ENCODE results near the gene SLBP.

SLBP gene

DNA sequence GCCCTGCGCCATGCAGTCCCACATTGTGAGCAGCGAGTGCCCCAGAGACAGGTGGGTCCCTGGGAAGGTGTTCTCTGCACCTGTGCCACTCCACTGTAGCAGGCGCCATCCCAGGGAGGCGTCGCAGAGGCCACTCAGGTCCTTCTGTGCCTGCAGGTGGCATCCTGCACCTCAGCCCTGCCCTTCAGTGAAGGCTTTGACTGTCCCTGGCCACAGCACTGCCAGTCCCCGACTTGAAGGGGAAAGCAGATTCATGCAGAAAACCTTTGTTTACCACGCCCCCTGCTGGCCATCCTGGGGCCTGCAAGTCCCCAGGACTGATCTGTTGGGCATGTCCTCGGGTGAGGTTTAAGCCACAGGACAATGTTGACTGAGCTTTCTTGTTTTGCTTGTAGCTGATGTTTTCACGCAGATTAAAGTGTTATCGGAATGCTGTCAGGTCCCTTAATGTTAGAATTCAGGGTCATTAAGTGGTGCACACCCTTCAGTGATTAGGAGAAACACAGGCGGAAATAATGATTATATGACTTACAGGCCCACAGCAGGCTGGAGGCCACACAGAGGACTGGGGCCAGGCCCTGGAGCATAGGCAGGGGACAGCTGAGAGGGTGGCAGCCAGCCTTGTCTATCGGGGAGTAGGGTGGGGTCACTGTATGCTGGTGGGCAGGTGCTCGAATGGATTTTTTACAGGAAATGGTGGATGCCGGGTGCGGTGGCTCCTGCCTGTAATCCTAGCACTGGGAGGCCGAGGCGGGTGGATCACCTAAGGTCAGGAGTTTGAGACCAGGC lies 14.2 kb upstream of the SLBP start:
- DNase-seq = peak; percentile 57

- DNase-seq = no peak
These were observed 13.4 kb upstream of the SLBP start for GRCh38 chr4:1725521-1725920.

DNA sequence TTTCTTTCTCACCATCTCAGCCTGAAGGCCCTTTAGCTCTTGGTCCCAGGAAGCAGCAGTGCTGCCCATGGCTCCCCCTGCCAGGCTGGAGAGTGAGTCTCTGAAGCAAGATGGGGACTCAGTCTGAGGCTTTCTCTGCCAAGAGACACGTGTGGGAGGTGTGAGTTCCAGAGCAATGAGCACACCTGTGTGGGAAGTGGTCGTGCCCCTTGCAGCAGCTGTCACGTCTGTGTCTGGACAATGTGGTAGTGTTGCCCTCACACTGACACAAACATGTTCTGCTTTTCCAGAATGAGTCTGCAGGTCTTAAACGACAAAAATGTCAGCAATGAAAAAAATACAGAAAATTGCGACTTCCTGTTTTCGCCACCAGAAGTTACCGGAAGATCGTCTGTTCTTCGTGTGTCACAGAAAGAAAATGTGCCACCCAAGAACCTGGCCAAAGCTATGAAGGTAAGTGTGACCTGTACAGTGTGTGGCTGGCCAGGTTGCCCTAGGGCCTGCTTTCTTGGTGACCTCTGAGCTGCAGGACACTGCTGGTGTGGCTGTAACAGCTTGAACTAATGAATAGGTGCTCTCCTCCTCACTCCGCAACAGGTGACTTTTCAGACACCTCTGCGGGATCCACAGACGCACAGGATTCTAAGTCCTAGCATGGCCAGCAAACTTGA lies 11.1 kb upstream of the SLBP start:
- peak; percentile 72 for DNase-seq

DNA sequence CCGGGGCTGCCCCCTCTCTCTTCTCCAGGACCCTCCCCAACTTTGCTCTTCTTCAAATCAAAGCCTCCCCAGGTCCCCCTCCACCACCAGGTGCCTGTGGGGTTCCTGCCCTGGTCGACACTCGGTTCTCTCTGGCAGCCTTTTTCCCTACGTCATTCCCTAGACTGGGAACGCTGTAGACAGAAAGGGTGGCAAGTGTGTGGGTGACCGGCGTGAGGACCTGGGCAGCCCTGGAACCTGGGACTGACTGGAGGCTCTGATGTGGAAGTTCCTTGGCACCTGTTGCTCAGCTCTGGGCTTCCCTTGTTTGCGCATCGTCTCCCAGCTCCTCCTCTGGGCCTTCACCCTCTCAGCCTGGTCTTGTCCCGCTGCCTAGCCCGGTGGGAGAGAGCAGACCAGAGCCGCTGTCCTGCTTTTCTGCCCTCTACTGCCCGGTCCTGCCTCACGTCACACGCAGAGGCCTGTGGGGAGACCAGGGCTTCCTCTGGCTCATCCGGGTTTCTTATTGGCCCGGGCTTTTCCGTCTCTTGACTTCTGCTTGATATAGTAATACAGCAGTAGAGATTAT lies 10.5 kb upstream of the SLBP start:
- no peak for DNase-seq

DNA sequence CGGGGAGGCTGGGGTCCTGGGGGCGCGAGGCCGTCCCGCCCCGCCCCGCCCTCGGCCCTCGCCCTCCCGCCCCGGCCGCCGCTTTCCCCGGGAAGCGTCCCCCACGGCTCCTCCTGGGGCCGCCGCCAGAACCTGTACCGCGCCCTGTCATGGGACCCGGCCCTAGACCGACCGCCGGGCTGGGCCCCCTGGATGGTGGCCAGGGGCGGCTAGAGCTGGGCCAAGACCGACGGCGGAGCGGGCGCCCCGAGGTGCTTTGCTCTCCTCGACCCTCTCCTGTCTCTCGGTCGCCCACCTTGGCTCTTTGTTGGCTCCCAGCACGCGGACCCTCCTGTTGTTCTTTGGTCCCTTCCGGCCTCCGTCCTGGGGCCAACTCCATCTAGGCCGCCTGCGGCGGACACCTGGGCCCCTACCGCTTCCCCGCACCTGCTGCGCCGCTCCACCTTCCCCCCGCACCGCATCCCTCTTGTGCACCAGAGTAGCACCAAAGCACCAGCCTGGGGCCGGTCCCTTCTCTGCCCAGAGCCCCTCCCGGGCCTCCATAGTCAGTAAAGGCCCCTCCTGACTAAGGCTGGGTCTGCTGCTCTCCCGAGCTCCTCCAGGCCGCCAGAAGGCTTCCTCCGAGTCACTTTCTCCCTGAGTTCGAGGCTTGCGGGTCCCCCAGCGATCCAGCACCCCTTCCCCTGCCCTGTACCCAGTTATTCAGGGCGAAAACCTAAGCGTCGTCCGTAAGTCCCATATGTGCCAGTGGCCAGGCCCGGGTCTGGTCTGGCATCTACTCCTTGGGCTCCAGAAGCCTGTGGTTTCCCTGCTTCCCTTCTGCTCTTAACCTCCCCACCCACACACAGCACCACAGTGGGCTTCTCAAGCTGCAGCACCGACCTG lies 9.8 kb upstream of the SLBP start:
- DNase-seq = no peak

- DNase-seq = peak; percentile 82
These were observed 9.0 kb upstream of the SLBP start, which contains the start of the genes TACC3 and TMEM129 for GRCh38 chr4:1721003-1721665. TACC3 (plus strand) TSS chr4:1721521; CDS start chr4:1723422, 1,901 bp downstream. TMEM129 (minus strand) TSS chr4:1721323; CDS start chr4:1720837, 486 bp downstream.

DNA sequence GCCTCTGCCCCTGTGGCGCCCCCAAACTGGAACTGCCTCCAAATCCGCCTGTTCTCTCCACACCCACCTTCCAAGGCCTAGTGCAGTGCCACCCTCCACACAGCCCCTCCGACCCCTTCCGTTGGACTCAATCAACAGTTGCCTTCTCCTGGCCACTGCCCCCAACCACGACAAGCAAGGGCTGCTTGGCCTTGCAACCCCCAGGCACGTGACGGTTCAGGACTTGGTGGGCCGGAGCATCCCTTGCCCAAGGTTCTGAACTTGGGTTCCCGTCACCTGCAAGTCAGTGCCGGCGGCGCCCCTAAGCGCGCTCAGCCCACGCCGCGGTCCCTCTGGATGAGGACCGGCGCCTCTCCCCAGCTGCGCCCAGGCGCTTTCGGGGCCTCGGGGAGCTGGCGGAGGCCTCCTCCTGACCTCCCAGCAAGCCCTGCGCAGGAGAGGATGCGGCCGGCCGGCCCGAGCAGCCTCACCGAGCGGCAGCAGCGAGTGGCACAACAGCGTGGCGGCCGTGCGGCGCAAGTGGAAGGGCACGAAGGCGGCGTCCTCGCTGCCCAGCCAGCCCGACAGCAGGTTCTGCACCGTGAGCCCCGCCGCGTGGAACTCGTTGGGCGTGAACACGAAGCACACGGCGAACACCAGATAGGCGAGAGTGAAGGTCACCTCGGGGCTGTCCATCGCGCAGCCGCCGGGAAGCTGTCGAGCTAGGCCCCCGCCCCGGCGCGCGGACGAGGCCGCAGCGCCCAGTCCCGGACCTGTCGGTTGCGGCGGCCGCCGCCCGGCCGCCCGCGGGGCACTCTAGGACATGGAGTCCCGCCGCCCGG lies 8.3 kb upstream of the SLBP start:
- DNase-seq = no peak

DNA sequence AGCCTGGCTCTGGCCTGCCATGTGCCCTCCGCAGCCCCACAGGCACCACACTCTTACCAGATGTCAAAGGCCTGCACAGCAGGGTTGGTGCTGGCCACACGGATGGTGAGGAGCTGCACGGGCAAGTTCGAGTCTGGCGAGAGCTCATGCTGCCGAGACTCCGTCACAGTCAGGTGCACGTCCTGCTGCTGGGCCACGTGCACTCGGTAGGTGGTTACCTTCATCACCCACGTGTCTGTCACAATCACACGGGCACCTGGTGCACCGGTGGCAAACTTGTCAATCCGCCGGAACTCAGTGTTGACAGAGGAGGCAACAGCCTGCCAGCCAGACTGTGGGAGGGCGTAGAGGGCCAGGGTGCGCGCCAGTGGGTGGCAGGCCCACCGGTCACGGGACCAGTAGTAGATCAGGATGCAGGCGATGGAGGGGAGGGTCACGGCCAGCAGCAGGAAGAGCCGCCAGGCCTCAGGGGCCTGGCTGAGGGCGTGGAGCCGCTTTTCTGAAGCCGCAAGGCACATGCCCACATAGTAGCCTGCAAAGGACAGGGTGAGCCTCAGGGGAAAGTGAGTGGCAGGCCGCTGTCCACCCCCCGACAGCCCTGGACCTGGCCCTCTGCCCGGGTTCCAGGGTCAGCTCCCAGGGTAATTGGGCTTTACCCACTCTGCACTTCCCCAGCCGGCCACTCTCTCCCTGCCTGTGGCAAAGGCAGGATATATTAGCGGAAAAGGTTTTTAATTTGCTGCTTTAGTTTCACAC lies 6.2 kb upstream of the SLBP start:
- DNase-seq = no peak

DNA sequence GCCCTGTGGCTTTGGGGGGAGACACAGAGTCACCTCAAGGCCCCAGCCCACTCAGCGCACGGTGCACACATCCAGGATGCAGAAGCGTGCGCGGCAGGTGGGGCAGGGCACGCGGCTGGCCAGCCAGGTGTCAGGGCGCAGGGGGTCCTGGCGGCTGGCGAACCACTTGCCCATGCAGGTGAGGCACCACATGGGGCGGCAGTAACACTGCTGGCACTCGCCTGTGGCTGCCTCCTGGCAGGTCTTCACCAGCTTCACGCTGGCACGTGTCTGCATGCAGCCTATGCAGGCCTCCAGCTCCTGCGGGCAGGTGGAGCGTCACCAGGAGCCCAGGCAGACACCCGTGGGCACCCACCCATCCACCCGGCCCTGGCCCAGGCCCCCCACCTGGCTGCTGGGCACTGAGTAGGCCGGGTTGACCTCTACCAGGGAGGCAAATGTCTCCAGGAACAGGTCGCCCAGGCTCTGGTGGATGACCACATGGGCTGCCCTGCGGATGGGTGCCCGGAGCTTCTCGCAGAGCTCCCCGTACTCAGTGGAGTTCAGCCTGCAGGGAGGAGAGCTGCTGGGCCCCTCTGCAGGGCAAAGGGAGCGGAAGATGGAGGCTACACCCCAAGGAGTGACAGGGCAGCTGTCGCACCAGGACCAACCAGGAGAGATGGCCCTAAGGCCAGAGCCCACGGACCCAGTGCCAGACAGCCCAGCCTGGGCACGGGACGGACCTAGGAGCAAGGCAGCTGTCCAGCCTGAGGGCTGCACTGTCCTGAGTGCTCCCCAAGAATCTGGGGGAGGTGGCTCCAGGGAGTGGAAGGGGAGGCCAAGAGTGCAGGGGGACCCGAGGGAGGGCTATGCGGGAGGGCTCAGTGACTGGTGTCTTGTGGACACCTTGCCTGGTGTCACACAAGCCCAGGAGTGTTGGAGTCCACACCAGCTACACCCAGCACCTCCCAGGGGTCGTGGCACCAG lies 5.3 kb upstream of the SLBP start:
- no peak for DNase-seq

GRCh38 chr4:1716065-1716945 lies 4.2 kb upstream of the SLBP start:
- no peak for DNase-seq

GRCh38 chr4:1715002-1715758 lies 3.1 kb upstream of the SLBP start:
- DNase-seq = peak; percentile 79

DNA sequence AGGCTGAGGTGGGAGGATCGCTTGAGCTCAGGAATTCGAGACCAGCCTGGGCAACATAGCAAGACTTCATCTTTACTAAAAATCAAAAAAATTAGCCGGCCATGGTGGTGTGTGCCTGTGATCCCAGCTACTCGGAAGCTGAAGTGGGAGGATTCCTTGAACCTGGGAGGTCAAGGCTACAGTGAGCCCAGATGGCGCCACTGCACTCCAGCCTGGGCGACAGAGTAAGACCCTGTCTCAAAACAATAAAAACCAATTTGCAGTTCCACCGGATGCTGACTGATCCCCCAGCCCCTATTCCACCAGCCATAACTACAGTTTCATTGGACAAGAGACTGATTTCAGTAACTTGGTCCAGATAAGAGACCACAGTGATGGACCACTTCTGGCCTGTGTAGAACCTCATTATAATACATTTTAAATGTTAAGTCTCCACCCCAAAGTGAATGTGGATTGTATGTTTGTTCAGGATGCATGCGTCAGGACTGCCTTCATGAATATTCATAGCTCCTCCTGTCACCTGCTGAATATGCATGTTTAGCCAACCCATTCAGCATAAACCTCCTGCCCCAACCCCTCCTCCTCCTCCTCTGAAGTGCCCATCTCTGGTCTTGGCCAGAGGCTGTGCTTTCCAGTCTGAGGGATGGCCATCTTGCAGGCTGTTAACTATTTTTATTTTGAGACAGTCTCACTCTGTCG lies 2.3 kb upstream of the SLBP start:
- no peak for DNase-seq

DNA sequence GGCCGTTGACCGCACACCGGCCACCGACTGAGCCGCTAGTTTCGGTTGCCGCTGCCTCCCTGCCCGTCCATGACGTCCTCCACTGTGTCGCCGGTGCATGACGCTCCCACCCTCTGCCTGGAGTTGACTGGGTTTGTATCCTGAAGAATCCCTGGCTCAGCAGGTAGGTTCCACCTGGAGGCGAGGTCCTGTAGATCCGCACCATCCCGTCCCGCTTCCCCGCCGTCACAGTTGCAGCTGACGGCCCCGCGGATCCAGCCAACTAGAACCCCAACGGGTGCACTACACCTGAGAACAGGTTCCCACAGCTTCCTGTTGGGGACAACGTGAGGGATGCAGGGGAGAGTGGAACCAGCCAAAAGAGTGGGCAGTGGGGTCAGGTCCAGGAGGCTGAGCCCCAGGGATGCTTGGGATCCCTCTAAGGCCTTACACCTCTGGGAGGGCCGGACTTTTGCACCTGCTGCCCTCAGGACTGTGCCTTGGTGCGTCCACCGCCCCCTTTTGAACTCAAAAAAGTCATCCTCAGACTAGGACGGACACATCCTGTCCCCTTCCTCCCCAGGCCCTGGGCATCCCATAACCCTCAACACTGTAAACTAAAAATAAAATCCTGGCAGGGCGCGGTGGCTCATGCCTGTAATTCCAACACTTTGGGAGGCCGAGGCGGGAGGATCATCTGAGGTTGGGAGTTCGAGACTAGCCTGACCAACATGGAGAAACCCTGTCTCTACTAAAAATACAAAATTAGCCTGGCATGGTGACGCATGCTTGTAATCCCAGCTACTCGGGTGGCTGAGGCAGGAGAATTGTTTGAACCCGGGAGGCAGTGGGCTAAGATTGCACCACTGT lies 1.1 kb upstream of the SLBP start:
- no peak for DNase-seq

- DNase-seq = no peak
These were observed 426 bp downstream of the SLBP start for GRCh38 chr4:1711571-1712215.

DNA sequence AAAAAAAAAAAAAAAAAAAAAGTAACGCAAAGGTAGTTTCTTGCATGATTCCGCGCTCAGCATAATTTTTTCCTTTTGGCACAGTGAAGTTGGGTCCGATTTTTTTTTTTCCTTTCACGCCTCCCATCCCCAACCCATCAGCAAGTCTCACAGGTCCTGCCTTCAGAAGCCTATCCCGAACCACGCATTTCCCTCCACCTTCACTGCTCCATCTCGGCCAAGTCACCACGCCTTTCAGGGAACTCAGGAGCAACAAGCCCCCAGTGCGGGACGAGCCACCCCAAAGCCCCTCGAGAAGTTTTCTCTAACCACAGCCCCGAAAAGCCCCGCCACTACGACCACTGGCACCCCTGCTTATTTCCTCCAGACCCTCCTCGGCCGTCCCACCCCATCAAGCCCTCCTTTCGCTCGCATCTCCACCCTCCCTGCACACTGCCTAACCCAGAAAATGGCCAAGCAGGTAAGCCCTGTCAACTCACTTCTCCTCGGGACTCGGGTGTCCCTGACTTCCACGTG lies 1.0 kb downstream of the SLBP start:
- DNase-seq = no peak

Data from GF-D8 (cell line).